ENCODE measurements around the gene POLR2F. TPM values are rescaled to one million over a fixed set of nuclear protein-coding genes. Genes with fewer than 3 reads are reported as not detected.

POLR2F gene
- total RNA-seq, 1 donor from 2014 or later = 58.9 TPM

DNA sequence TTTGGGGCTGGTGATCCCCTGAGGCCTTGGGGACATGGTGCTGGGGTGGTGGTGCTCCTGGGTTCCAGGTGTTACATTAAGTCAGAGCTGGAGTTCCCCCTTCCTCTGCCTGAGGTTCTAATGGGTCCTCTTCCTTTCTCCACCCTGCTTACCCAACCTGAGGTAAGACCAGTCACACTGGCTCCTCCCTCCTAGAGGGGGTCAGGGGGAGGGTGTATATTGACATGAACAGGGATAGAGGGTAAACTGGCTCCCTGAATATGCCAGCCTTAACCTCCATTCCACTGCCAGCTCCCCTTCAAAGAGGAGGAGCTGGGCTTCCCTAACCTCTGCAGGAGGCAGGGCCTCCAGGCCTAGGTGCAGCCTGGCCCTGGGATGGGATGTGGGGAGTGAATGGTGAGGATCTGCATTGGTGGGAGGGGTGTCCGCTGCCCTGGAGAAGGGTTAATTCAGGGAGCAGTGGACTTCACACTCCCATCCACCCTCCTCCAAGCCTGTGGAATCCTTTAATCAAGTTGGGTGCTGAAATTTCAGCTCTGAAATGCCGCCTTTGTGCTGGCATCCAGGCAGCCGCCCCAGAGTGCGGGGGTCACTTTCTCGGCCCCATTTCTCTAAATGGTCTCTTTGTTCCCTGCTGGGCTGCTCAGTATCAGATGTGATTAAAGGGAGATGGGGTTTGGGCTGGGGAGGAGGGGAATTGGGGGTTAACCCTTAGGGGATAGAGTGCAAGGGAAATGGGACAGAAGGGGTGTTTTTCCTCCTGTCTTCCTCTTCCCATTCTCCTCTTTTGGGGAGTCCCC lies 15.2 kb downstream of the POLR2F start:
- Mint-ChIP-seq H3K9me3 (ENCODE audit: unreplicated experiment) (no peaks in the 10 kb centered on the region), H3K36me3 (ENCODE audit: low read depth, unreplicated experiment) (peaks cover 25% of the 10 kb centered on the region), H3K4me3 (ENCODE audit: unreplicated experiment) (no peak overlapping the region), H3K27ac (ENCODE audit: unreplicated experiment) (no peak overlapping the region), H3K4me1 (ENCODE audit: unreplicated experiment) (peaks cover 22% of the 10 kb centered on the region), H3K27me3 (ENCODE audit: unreplicated experiment) (peaks cover 7% of the 10 kb centered on the region)
- TF ChIP-seq, protein P1, sequence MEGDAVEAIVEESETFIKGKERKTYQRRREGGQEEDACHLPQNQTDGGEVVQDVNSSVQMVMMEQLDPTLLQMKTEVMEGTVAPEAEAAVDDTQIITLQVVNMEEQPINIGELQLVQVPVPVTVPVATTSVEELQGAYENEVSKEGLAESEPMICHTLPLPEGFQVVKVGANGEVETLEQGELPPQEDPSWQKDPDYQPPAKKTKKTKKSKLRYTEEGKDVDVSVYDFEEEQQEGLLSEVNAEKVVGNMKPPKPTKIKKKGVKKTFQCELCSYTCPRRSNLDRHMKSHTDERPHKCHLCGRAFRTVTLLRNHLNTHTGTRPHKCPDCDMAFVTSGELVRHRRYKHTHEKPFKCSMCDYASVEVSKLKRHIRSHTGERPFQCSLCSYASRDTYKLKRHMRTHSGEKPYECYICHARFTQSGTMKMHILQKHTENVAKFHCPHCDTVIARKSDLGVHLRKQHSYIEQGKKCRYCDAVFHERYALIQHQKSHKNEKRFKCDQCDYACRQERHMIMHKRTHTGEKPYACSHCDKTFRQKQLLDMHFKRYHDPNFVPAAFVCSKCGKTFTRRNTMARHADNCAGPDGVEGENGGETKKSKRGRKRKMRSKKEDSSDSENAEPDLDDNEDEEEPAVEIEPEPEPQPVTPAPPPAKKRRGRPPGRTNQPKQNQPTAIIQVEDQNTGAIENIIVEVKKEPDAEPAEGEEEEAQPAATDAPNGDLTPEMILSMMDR (IDR thresholded peaks at IDR 0.05; ENCODE audit: unreplicated experiment) = no peak
- DNase-seq (ENCODE audit: low spot score) = no peak

DNA sequence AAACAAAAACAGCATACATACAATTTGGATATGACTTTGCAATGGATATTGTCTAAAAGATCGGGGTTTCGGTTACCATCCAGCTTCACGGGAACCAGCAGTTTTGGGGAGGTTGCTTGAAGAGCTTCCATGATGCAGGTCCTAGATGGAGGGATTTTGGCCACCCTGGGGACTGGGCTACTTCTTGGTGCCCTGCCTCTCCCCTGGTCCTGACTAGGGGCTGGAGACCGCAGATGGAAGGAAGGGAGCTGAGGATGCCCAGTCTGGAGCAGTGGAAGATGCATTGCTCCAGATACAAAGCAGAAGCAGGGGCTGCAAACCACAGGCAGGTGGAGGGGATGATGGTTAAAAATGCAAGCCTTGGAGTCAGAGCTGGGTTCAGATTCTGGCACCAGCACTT lies 17.4 kb downstream of the POLR2F start:
- Mint-ChIP-seq H3K27ac (ENCODE audit: unreplicated experiment) (no peak overlapping the region), H3K9me3 (ENCODE audit: unreplicated experiment) (no peaks in the 10 kb centered on the region), H3K36me3 (ENCODE audit: low read depth, unreplicated experiment) (peaks cover 31% of the 10 kb centered on the region), H3K4me1 (ENCODE audit: unreplicated experiment) (peaks cover 20% of the 10 kb centered on the region), H3K27me3 (ENCODE audit: unreplicated experiment) (peaks cover 11% of the 10 kb centered on the region), H3K4me3 (ENCODE audit: unreplicated experiment) (no peak overlapping the region)
- TF ChIP-seq, protein P1 (IDR thresholded peaks at IDR 0.05; ENCODE audit: unreplicated experiment) = no peak
- no peak for DNase-seq (ENCODE audit: low spot score)

DNA sequence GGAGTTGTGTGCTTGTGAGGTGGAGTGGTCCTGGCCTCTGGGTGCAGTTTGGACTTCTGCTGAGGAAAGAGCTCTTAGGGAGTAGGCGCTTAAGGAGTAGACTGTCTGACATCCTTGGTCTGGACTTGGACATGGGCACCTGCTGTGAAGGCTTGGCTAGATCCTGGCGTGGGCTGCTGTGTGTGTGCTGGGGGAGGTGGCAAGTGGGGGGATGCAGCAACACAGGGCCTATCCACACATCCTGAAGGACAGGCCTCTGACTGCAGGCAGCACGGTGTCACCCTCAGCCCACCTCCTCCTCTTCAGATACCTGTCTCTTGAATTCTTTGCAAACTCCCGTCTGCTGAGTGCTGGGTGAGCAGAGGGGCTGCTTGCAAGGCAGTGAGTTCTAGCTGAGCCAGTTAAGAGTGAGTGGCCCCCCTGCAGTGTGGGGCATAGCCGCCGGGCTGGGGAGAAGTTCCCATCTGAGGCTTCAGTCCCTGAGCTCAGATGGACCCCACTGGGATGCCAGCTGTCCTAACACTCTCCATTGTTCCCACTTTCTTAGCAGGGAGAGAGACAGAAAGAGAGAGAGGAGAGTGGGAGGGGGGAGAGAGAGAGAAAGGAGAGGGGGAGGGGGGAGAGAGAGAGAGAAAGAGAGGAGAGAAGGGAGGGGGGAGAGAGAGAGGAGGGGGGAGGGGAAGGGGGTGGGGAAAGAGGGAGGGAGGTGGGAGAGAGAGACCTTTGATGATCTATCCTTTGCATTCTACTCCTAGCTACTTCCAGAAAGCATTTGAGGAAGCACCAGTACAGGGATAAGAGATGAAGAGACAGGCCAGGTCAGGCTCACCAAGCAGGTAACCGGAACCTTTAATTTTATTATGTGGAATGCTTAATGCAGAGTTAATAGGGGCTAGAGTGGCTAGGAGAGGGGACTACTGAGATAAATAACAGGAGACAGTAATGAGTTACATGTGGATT lies 18.3 kb downstream of the POLR2F start:
- H3K4me1 Mint-ChIP-seq (ENCODE audit: unreplicated experiment) = peaks cover 17% of the 10 kb centered on the region
- no peak overlapping the region for H3K27ac Mint-ChIP-seq (ENCODE audit: unreplicated experiment)
- H3K4me3 Mint-ChIP-seq (ENCODE audit: unreplicated experiment) = no peak overlapping the region
- peaks cover 11% of the 10 kb centered on the region for H3K27me3 Mint-ChIP-seq (ENCODE audit: unreplicated experiment)
- DNase-seq (ENCODE audit: low spot score) = no peak
- peaks cover 28% of the 10 kb centered on the region for H3K36me3 Mint-ChIP-seq (ENCODE audit: low read depth, unreplicated experiment)
- TF ChIP-seq, protein P1 (IDR thresholded peaks at IDR 0.05; ENCODE audit: unreplicated experiment) = no peak
- no peaks in the 10 kb centered on the region for H3K9me3 Mint-ChIP-seq (ENCODE audit: unreplicated experiment)

DNA sequence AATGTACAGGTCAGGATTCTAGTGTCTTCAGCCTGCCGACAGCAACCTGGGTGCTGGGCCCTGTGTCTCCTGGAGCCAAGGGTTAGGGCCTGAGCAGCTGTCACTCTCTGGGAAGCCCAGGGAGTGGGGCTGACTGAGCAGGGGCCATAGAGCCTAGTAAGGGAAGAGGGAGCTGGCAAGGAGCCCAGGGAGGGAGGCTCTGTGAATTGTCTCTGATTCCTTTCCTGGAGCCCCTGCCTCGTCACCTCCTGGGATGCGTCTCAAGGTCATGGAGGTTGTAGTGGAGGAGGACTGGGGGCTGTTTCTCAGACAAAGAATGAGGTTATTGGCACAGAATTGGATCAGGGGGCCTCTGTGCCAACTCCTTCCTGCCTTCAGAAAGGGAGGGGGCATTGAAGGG lies 19.0 kb downstream of the POLR2F start:
- TF ChIP-seq, protein P1 (IDR thresholded peaks at IDR 0.05; ENCODE audit: unreplicated experiment) = no peak
- Mint-ChIP-seq H3K4me1 (ENCODE audit: unreplicated experiment) (peaks cover 10% of the 10 kb centered on the region), H3K4me3 (ENCODE audit: unreplicated experiment) (no peak overlapping the region), H3K27me3 (ENCODE audit: unreplicated experiment) (peaks cover 9% of the 10 kb centered on the region), H3K27ac (ENCODE audit: unreplicated experiment) (no peak overlapping the region), H3K36me3 (ENCODE audit: low read depth, unreplicated experiment) (peaks cover 21% of the 10 kb centered on the region), H3K9me3 (ENCODE audit: unreplicated experiment) (no peaks in the 10 kb centered on the region)
- no peak for DNase-seq (ENCODE audit: low spot score)
